GM19397 (cell line): ENCODE results near the gene TSPOAP1.

Experiments
- ATAC-seq: cut with Tn5 transposase; IDR thresholded peaks from one replicate; pipeline ENCODE4 v1.9.1; 2021; ENCODE audit warnings: mild to moderate bottlenecking, moderate library complexity; ENCODE audit not compliant: unreplicated experiment

TSPOAP1 gene

DNA sequence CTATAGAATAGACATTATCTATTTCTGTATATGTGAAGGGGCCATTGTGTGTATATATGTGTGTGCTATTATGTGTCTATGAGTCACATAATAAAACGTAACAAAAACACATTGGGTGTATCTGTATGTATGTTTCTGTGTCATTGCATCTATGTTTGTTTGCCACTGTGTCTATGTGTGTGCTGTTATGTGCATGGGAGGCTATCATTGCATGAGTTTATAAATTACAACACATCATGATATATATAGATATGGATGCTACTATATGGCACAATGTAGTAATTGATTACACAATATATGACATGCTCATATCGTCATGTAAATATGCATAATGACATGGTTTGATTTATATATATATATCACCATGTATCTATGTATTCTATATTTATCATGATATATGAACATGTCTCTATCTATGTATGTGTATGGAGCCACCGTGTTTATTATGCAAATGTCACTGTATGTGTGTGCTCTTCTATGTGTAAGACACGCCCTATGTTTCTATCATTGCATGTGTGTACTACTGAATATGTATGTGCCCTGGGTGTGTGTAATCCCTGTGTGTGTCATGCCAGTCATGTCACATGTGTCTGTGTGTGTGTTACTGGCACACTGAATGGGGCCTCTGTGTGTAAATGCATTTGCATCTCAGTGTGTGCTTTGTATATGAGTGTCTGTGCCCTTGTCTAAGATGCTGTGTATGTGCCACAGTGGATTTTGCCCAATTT, 1.4 kb upstream of the TSPOAP1 start:
- ATAC-seq = no peak

DNA sequence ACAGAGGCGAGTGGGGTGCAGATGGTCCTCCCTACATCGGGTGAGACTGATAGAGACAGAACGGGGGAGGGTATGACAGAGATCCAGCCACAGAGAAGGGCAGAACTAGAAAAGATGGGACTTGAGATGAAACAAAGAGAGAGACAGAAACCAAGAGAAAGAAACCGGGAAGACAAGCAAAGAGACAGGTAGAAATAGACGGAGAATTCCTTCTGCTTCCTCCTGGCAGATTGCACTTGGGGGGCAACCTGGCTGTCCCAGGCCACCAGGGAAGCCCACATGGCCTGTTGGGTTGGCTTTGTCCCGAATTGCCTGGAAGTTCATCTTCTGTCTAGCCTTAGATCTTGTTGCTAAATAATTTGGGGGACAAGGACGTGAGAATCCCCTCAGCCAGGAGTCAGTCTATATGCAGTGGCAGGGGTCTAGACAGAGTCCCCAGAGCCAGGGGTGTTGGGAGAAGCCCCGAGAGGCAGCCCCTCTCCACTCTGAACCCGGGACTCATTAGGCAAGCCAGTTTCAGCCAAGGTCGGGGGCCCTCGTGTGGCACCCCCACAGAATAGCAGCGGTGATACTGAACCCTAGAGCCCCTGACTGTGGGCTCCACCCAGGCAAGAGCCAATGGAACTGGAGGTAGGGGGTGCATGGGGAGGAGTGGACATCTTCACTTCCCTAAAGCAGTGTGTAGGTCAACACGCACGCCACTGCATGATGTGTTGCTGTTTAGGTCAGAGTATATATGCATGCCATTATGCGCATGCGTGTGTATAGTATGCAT, 627 bp upstream of the TSPOAP1 start:
- peak; percentile 40 for ATAC-seq

DNA sequence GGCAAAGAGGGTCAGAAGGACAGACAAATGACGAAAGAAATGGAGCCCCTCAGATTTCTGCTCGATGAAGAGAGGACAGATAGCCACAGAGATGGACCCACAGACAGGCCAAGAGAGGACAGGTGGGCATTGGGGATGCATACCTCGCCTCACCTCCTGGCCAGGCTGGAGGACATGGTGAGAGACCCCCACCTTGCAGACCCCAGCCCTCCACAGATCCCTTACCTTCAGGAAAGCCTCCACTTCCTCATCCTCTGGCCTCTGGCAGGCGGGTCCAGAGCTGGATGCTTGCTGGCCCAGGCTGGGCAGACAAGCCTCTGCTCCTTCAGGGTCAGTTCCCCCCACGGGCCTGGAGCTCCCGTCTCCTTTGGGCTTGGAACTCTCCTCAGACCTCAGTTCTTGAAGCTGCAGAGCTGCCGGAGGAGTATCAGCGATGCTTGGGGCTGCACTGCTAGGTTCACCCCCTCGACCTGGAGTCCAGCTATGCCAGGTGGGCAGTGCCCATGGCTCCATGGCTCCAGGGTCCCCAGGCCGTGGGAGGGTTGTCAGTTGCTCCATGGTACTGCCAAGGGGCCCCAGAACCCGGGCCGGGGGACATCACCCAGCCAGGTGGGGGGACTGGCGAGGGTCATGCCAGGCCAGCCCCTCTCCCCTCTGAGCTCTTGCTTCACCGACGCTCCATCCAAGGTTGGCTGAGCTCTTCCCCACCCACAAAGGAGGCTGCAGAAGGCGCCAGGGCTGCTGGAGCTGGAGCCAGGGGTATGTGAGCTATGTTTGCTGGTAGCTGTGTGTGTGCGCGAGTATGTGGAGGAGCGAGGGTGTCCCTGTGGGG, 1.0 kb downstream of the TSPOAP1 start:
- peak; percentile 0 for ATAC-seq

DNA sequence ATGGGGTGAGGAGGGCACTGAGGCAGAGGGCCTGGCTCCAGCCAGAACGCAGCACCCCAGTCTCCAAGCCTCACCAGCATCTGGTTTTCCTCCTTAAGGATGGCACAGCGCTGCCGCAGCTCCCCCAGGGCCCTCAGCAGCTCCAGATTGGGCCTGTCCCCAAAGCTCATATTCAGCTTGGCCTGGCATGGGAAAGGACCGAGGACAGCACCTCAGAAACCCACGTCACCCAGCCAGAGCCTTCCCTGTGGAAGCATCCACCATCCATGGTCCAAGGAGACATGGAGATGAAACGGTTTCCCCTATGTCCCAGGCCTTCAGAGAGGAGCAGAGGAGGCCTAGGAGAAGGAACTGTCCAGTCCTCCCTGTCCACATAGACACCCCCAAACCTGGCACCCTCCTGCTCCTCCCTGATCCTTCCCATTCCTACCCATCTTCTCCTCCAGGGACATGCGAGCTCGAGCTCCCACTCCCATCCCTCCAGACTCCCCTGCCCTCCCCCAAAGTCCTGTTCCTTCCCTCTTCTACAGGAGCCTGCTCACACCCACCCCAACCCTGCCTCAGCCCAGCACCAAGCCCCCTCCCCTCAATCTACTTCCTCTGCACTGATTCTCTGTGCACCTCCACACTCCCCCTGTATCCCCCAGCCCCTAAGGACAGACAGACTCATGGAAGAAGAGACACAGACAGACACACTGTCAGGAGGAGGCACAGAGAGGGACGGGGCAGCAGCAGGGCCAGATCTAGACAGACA, 1.8 kb downstream of the TSPOAP1 start:
- ATAC-seq = no peak

DNA sequence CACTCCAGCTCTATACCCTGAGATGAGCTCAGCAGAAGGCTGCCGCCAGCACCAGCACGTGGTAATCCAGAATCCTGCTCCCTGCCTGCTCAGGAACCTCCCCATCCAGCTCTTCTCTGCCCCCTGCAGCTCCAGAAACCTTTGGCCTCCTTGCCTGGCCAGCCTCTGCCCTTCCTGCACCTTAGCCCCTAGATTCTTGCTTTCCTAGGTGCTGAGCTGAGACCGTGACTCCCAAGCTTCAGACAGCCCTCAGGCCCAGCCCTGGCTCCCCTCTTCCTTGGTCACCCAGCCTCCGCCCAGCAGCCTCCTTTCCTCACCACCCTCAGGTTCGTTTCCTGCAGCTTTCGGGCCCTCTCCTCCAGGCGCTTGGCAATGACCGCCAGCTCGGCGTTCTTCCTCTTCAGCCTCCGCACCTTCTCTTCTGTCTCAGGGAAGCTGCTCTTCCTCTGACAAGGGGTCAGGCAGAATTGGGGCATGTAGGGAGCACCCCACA, 2.6 kb downstream of the TSPOAP1 start:
- ATAC-seq = no peak

DNA sequence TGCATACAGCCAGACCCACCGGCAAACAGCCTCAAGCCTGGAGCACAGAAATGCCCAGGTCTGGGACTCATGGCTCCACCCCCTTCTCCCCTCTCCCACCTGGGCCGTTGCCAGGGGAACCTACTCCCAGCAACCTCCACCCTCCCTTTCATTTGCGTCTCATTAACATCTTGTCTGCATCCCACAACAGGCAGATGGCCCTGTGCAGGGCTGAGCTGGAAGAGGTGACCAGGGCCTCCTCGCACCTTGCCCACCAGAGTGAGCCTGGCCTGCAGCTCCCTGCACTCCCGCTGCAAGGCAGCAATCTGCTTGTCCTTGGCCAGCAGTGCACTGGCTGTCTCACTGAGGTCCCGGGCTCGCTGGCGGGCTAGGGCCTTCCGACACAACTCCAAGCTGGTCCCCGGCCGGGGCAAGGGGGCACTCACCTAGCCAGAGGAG, 3.3 kb downstream of the TSPOAP1 start:
- ATAC-seq = no peak

DNA sequence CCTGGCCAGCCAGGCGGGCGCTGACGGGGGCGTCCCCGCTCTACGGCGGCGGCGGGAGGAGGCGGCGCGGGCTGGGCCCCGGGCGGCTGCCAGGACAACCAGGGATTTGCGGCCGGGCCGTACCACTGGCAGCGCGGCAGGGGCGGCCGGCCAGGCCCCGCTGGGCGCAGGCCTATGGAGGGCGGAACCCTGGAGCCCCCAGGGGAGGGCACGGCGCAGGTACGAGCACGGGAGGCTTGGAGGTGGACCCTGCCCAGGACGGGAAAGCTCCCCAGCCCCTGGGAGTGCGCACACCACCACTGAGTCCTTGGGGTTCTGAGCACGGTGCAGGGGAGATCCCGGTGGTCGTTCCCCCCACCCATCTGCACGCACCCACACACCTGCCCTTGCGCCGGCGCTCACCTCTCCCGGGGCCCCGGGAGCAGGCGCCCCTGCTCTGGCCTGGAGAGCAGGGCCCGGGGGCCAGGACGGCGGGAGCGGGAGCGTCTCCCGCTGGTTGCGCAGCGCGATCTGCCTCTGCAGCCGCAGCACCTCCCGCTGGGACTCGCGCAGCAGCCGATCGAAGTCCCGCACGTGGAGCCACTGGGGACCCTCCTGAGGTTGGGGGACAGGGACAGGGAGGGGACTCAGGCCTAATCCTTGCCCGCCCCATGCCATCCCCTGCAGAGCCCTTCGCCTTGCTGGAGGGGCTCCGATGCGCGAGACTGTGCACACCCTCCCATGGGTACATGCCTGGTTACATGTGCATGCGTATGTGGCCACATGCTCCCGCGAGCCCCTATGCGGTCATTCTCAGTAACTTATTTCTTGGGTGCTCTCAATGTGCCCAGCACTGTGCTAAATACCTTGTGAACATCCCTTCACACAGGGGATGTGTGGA, 3.9 kb downstream of the TSPOAP1 start:
- no peak for ATAC-seq

DNA sequence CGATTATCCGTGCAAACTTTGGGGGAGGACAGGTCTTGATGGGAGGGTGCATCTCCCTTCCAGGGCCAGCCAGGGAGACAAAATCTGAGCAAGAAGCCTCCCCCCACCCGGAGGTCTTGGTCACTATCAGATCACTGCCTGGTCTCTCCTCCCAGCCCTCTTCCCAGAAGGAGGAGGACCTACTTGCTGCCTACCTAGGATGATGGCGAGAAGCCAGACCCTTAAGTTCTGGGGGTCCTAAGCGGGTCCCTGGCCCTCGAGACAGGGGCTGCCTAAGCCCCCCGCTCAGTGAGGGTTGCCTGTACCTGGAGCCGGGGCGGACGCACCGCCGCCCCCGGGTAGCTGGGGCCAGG, 4.6 kb downstream of the TSPOAP1 start:
- no peak for ATAC-seq

DNA sequence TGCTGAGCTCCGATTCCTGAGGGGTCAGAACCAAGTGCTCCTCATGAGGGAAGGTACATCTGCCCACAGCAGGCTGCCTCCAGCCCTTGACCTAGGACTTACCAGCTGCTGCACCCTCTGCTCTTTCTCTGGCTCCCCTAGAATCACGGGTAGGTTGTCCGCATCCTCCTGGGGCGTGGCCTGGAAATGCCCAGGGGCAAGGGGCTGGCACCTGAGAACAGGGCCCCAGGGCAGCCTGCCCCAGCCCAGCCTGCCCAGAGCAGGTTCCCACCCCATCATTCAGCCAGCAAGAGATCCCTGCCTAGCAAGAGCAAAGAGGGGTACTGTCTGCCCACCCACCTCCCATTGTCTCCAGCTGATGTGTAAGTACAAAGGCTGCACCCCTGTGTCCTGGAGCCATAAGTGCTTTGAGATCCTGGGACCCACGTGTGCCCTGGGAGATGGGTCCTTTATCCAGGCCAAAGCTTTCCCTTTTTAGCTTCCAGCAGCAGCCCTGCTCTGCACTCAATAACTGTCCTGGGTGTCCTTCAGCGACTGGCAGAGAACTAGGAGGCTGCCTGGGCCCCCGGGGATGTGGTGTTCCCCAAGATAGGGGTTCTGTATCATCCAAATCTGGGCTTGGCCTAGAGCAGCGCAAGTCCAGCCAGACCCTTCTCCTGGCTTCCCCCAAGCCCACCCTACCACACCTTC, 5.1 kb downstream of the TSPOAP1 start:
- no peak for ATAC-seq

DNA sequence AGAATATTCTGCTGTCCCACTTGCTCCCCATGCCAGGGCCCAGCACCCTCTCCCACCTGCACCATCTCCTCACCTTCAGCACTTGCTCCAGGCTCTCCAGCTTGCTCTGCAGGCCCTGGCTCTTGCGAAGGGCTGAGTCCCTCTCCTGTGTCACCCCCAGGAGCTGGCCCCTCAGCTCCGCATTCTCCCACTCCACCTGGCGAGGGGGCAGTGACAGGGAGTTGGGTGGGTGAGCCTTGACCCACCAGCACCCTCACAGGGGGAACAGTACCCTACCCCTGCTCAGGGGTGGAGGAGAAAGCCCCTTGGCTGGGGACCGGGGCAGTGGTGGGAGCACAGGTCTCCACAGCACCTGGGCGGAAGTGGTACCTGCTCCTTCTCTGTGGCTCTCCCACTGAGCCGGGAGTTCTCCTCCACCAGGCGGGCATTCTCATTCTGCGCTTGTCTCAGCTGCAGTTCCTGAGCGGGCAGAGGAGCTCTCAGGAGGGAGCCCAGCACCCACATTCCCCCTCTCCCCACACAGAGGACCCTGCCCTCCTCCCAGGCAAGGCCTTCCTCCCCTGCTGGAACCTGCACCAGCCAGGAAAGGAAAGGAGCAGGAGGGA, 5.9 kb downstream of the TSPOAP1 start:
- ATAC-seq = no peak

DNA sequence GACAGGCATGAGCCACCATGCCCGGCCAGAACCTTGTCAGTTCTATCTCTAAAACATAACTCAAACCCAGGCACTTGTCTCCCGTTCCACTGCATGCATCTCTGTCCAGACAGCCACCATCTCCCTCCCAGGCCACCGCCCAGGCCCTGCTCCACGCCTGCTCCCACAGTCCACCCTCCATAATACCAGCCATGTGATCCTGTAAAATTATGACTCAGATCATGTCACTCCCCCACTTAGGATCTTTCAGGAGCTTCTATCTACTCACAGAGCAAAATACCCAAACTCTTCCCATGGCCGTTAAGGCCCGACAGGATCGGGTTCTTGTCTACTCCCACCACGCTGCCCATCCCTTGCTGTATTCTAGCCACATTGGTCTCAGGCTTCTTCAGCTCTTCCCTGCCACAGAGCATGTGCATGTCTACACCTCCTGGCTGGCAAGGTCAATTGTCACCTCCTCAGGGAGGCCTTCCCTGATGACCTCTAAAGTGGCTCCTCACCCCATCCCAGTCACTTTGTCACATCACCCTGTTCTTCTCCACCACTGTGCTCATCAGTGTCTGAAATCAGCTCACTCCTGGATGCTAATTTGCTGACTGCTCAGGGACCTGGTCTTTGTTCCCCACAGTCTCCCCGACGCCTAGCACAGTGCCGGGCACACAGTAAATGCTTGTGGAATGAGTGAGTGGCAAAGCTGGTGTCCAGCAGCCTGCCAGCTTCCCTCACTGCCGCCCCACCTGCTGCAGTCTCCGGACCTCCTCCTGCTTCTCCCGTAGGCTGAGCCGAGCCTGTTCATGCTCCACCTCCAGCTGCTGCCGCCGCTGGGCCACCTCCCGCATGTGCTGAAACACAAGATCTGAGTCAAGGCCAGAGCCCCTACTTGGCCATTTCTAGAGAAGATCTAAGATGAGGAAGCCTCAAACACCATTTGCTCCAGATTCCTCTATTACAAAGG, 6.7 kb downstream of the TSPOAP1 start:
- no peak for ATAC-seq

DNA sequence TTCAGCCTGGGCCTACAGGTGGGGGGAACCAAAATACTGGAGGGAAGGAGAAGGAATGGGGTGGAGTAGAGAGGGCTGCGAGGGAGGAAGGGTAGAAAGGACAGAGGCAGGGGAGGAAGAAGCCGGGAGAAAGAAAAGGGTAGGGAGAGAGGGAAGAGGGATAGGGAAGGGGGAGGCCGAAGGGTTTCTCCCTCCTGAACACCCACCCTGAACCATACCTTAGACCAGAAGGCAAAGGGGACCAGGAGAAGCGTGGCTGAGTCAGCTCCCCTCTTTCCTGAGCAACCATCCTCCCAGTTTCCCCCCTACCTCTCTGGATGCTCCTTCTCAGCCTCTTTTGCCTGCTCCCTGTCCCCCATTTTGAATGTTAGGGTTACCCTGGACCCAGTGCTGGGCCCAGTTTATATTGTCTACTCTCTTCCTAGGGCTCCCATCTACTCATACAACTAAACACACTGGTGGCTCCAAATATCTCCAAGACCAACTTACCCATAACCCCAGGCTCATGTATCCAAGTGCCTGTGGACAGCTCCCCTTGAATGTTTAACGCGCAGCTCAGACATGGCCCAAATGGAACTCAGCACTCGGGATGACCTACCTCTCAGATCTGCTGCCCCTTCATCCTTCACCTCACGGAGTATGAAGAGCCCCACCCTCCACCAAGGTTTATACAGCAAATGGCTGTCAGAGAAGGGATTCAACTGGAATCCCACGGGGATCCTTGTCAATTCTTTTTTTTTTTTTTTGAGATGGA, 7.8 kb downstream of the TSPOAP1 start:
- ATAC-seq = no peak

DNA sequence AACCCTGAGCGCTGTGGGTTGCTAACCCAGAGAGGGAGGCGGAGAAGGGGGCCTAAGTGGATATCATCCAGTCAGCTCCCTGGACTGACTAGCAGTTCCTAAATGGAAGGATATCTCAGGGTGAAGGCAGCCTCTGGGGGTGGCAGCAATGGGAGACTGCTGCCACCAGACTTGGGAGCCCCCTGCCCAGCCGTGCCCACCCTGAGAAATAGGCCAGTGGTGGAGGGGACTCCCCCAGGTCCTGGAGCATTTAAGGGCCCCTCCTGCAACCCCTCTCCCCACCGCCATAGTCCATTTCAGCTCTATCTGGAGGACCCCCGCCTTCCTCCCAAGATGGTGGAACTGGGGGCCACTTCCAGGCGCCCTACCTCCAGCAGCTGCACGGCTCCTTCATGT, 8.4 kb downstream of the TSPOAP1 start:
- ATAC-seq = no peak

DNA sequence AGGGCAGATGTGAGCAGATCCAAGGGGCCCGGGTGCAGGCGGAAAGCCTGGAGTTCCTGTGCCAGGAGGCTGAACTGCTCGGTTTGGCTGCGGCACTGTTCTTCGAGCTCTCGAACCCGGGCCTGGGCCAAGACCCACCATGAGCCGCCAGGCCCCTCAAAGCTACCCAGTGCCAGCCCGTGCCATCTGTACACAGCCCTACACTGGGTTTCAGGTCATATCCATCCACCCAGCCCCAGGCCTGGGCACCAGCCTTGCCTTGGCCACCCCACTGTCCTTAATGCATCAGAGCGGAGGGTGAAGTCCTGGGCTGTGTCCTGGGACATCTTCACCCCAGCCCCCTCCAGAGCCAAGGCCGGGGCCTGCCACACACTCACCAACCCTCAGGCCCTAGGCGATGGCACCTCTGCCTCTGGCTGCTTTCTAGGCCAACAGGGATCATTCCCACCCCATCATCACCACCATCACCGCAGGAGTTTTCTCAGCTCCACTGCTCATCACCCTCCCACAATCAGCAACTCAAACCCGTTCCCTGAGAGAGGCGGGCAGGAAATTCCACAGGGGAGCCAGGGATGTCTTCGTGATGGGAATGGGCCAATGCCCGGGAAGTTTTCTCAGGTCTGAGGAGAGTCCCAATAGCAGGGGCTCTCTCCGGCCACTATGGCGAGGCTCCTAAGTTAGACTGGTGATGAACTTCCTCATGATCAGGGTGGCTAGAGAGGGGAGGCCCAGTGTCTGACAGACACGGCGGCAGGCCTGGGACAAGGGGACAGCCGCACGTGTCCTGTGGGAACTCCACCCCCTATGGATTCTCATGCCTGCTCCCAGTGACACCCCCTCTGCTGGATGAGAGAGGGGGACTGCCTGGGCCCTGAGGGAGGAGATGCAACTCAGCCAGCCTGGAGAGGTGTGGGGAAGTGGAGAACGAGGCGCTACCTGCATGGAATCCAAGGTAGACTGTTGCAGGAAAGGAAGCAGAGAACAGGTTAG, 9.1 kb downstream of the TSPOAP1 start:
- no peak for ATAC-seq

DNA sequence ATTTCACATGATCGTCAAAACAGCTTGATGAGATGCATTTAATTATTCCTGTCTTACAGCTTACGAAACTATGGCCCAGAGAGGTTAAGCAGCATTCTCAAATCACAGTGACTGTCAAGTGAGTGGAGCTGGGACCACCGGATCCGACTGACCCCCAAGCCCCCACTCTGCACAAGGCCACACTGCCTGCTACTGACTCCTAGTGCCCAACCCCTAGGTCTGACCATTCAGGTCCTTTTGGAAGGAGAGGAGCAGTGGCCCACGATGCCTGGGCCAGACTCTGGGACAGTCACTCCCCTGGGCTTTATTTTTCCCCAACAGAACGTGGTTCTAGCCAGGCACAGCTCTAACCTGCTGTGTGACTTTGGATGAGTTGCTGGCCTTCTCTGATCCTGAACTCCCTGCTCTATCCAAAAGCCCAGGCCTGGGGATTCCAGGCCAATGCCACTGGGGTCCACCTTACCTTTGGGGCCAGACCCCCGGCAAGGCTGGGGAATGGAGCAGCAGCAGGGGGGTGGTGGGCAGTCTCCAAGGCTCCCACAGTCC, 9.9 kb downstream of the TSPOAP1 start:
- ATAC-seq = no peak
